Smooth muscle cell (in vitro differentiated cells): ENCODE measurements around the gene GPANK1. TPM values are rescaled to one million over a fixed set of nuclear protein-coding genes. Genes with fewer than 3 reads are reported as not detected.
A peak's percentile ranks its signal among the peaks of the same experiment; 100 is the strongest.

ENCODE experiments used
- DNase-seq: peaks from one replicate; lab custom pipeline; 2025; ENCODE audit not compliant: unreplicated experiment; lab: John Stamatoyannopoulos, UW
- H2AFZ ChIP-seq: fragments of 200-600 bp; sonication (generic); 2 replicates; pipeline ENCODE4 v1.6.0; 2016; ENCODE audit warnings: antibody characterized with exemption, low read depth, mild to moderate bottlenecking
- H3F3A ChIP-seq: fragments of 200-600 bp; sonication (generic); 2 replicates; pipeline ENCODE4 v1.6.0; 2017; ENCODE audit warnings: antibody characterized with exemption, low read depth
- H3K27ac ChIP-seq: fragments of 200-600 bp; sonication (generic); 2 replicates; pipeline ENCODE4 v1.5.1; 2016; ENCODE audit warnings: low read depth, mild to moderate bottlenecking
- H3K27me3 ChIP-seq: fragments of 200-600 bp; sonication (generic); 2 replicates; pipeline ENCODE4 v1.6.1; 2016; ENCODE audit warnings: low read depth, mild to moderate bottlenecking
- H3K36me3 ChIP-seq: fragments of 200-600 bp; sonication (generic); 2 replicates; pipeline ENCODE4 v1.5.1; 2016; ENCODE audit warnings: low read depth
- H3K4me1 ChIP-seq: fragments of 200-600 bp; sonication (generic); 2 replicates; pipeline ENCODE4 v1.5.1; 2016; ENCODE audit warnings: low read depth
- H3K4me2 ChIP-seq: fragments of 200-600 bp; sonication (generic); 2 replicates; pipeline ENCODE4 v1.6.0; 2016; ENCODE audit warnings: mild to moderate bottlenecking
- H3K4me3 ChIP-seq: fragments of 200-600 bp; sonication (generic); 2 replicates; pipeline ENCODE4 v1.5.1; 2016; ENCODE audit warnings: mild to moderate bottlenecking
- H3K79me2 ChIP-seq: fragments of 200-600 bp; sonication (generic); 2 replicates; pipeline ENCODE4 v1.6.0; 2016; ENCODE audit warnings: low read depth, mild to moderate bottlenecking
- H3K9ac ChIP-seq: fragments of 200-600 bp; sonication (generic); 2 replicates; pipeline ENCODE4 v1.6.0; 2016; ENCODE audit warnings: low read depth
- H3K9me3 ChIP-seq: fragments of 200-600 bp; sonication (generic); replicated peaks from 2 replicates; pipeline ENCODE4 v1.5.1; 2016; ENCODE audit warnings: low read depth
- H4K20me1 ChIP-seq: fragments of 200-600 bp; sonication (generic); 2 replicates; pipeline ENCODE4 v1.6.0; 2016; ENCODE audit warnings: low read depth
- CTCF ChIP-seq: fragments of 200-600 bp; sonication (generic); IDR thresholded peaks from 2 replicates; pipeline ENCODE4 v1.5.1; 2017; ENCODE audit warnings: borderline replicate concordance, mild to moderate bottlenecking, antibody characterized with exemption; ENCODE audit not compliant: insufficient read depth, poor library complexity, severe bottlenecking
- WGBS: methylation state at CpG from one replicate; pipeline ENCODE4 v1.1.7; 2016; ENCODE audit warnings: low lambda C conversion rate; 5-methylcytosine and 5-hydroxymethylcytosine counted together
- polyA plus RNA-seq: library from polyadenylated mRNA; unstranded; fragments of >200 nt; fragmentation: Nextera tagmentation; extraction: Ambion mirVana; gene quantifications from 2 replicates; pipeline ENCODE4 v1.2.1, GENCODE V29; 2016
- total RNA-seq: library from RNA; depleted of rRNA; stranded (reverse); fragments of >200 nt; gene quantifications from 2 replicates; pipeline ENCODE4 v1.2.3, GENCODE V29; 2014

GPANK1 gene
- total and polyA plus RNA-seq, 2 experiments from 2014 or later: 12.5 to 19.6 TPM

- 98% methylated on average over 5 of the region's 5 CpGs for WGBS
- Histone ChIP-seq H3K9ac (no peak overlapping the region), H3K9me3 (no peaks in the 10 kb centered on the region), H3K4me3 (no peak overlapping the region), H3K4me2 (no peak overlapping the region), H3K27ac (no peak overlapping the region), H2AFZ (no peak overlapping the region), H3K36me3 (no peaks in the 10 kb centered on the region), H3K4me1 (peaks cover 9% of the 10 kb centered on the region), H4K20me1 (no peaks in the 10 kb centered on the region), H3K79me2 (no peaks in the 10 kb centered on the region), H3F3A (no peaks in the 10 kb centered on the region), H3K27me3 (no peaks in the 10 kb centered on the region)
- TF ChIP-seq CTCF: no peak
- DNase-seq: no peak
Observed at GRCh38 chr6:31686483-31686882, 21.7 kb upstream of the GPANK1 start.

GRCh38 chr6:31683591-31683990 lies 18.8 kb upstream of the GPANK1 start:
- Histone ChIP-seq H3K27ac (no peak overlapping the region), H3K4me1 (peaks cover 14% of the 10 kb centered on the region), H3F3A (no peaks in the 10 kb centered on the region), H3K36me3 (no peaks in the 10 kb centered on the region), H3K4me3 (peak overlapping the region; percentile 38), H3K79me2 (no peaks in the 10 kb centered on the region), H3K4me2 (peak overlapping the region; percentile 83), H2AFZ (no peak overlapping the region), H3K9me3 (no peaks in the 10 kb centered on the region), H3K27me3 (no peaks in the 10 kb centered on the region), H3K9ac (no peak overlapping the region), H4K20me1 (no peaks in the 10 kb centered on the region)
- no peak for DNase-seq
- 77% methylated on average over 13 of the region's 13 CpGs for WGBS
- no peak for TF ChIP-seq CTCF

- TF ChIP-seq CTCF: no peak
- no peak for DNase-seq
- H3K9me3 ChIP-seq: no peaks in the 10 kb centered on the region
- H3K27me3 ChIP-seq: no peaks in the 10 kb centered on the region
- H3F3A ChIP-seq: no peaks in the 10 kb centered on the region
- H3K4me1 ChIP-seq: peaks cover 14% of the 10 kb centered on the region
- WGBS: 2% methylated on average over 40 of the region's 40 CpGs
- H3K4me2 ChIP-seq: peak overlapping the region; percentile 100
- no peaks in the 10 kb centered on the region for H4K20me1 ChIP-seq
- H3K36me3 ChIP-seq: no peaks in the 10 kb centered on the region
- peak overlapping the region; percentile 60 for H3K4me3 ChIP-seq
- H2AFZ ChIP-seq: peak overlapping the region; percentile 70
- no peaks in the 10 kb centered on the region for H3K79me2 ChIP-seq
- peak overlapping the region; percentile 28 for H3K9ac ChIP-seq
- no peak overlapping the region for H3K27ac ChIP-seq
Observed at GRCh38 chr6:31681135-31681671, 16.4 kb upstream of the GPANK1 start.
